Heart right ventricle (tissue), 16 donors: Measurements from ENCODE around the gene DYNC2LI1. TPM values are rescaled to one million over a fixed set of nuclear protein-coding genes. Genes with fewer than 3 reads are reported as not detected.

Source experiments
- ATAC-seq, 8 donors: fragments of 200-7000 bp; cut with Tn5 transposase; one replicate each; pipeline ENCODE4 v1.9.1; 2020; ENCODE audit warnings: mild to moderate bottlenecking in 8 of 8, moderate library complexity in 8 of 8, moderate number of reproducible peaks in 1 of 8
- DNase-seq, 2 donors: peaks; one replicate each; pipeline ENCODE4 v3.0.0-alpha.2; 2020
- H3K27ac ChIP-seq, 10 donors: fragments of 200-600 bp; sonication (generic) in 2 of 10; one replicate each; pipeline versions ENCODE4 v1.5.0 to v1.8.0; 2020 to 2022; ENCODE audit warnings: mild to moderate bottlenecking in 3 of 10
- H3K27me3 ChIP-seq, 7 donors: fragments of 200-600 bp; one replicate each; pipeline ENCODE4 v1.8.0; 2021 to 2022; ENCODE audit warnings: mild to moderate bottlenecking in 2 of 7
- H3K36me3 ChIP-seq, 9 donors: fragments of 200-600 bp; sonication (generic) in 1 of 9; one replicate each; pipeline versions ENCODE4 v1.5.0 to v1.8.0; 2020 to 2022; ENCODE audit warnings: mild to moderate bottlenecking in 2 of 9
- H3K4me1 ChIP-seq, 9 donors: fragments of 200-600 bp; sonication (generic) in 1 of 9; one replicate each; pipeline versions ENCODE4 v1.5.0 to v1.8.0; 2020 to 2022; ENCODE audit warnings: mild to moderate bottlenecking in 4 of 9
- H3K4me3 ChIP-seq, 10 donors: fragments of 200-600 bp; sonication (generic) in 2 of 10; one replicate each; pipeline versions ENCODE4 v1.5.0 to v1.8.0; 2020 to 2022; ENCODE audit warnings: mild to moderate bottlenecking in 7 of 10, moderate library complexity in 2 of 10
- H3K9me3 ChIP-seq, 11 donors: fragments of 200-600 bp in 10 of 11; sonication (generic) in 2 of 11; one replicate each; pipeline versions ENCODE4 v1.5.0 to v1.8.0; 2013 to 2022; ENCODE audit warnings: mild to moderate bottlenecking in 2 of 11, control low read depth in 1 of 11, moderate library complexity in 1 of 11
- CTCF ChIP-seq, 9 donors: fragments of 200-600 bp; sonication (generic) in 2 of 9; IDR thresholded peaks; one replicate each; pipeline versions ENCODE4 v1.5.0 to v1.8.0; 2021 to 2022; ENCODE audit warnings: antibody characterized with exemption in 9 of 9, mild to moderate bottlenecking in 5 of 9, moderate library complexity in 1 of 9
- WGBS, 2 donors: extraction: QIAGEN DNeasy Blood & Tissue Kit; methylation state at CpG; one replicate each; pipeline ENCODE4 v1.1.7; 2013; ENCODE audit warnings: inconsistent platforms in 1 of 2; 5-methylcytosine and 5-hydroxymethylcytosine counted together
- intact Hi-C, 10 donors: fragments of 100-400 bp; cut with DNase I; formaldehyde crosslinking; loops; one replicate each; pipeline versions ENCODE4 v1.11.1 to v1.14.2; 2022
- polyA plus RNA-seq, 2 donors: library from polyadenylated mRNA; stranded (reverse); fragments of 200-250 nt; gene quantifications; one replicate each; pipeline ENCODE4 v1.2.3, GENCODE V29; 2013
- total RNA-seq, 10 donors: library from RNA; stranded (reverse); fragmentation: NEBNext Ultra II Directional in 3 of 10; extraction: Animal tissue kit (Norgen Biotek cat#: 25700) in 3 of 10; gene quantifications; one replicate each; pipeline versions ENCODE4 v1.2.1 to v1.2.4, GENCODE V29; 2021 to 2023
- donor health status: Arrhythmogenic right ventricular cardiomyopathy.
- donor health status: ischemic (EF 13 %, LVEDD 7.1; RV severe dilation, severe dysfunction).
- donor health status: healthy with polysubstance abuse.
- donor health status: DM: no; HTN: yes; CAD: no.
- donor health status: DM: no; HTN: no; CAD: no.
- donor health status: ischemic (EF 25% LVEDD 6.9; RV normal size, moderate dysfunction).
- donor health status: ischemic (EF 25% LVEDD 5.7; RV mildly dilated, moderate dysfunction).
- donor health status: healthy.
- donor health status: DM: yes; HTN: yes; CAD: no.
- donor health status: Ischemic cardiomyopathy.
- donor health status: ischemic (EF 35%, LVEDD 5.7; RV mildly dilated, moderate dysfunction).
- donor health status: nonischemic (EF 11% LVEDD 7.7; RV severe dilation, severe dysfunction).
- donor health status: DM: yes; HTN: yes; CAD: no.
- donor health status: PGD.
- donor health status: ischemic (EF 29% LVEDD 5.4; RV normal size, mild dysfunction).
- donor health status: nonischemic (EF 23%, LVEDD 6.1; RV moderate dilation, normal function).

The DYNC2LI1 gene
- total and polyA plus RNA-seq, 12 donors = 4.8 to 13.8 (median 10.7) TPM

DNA sequence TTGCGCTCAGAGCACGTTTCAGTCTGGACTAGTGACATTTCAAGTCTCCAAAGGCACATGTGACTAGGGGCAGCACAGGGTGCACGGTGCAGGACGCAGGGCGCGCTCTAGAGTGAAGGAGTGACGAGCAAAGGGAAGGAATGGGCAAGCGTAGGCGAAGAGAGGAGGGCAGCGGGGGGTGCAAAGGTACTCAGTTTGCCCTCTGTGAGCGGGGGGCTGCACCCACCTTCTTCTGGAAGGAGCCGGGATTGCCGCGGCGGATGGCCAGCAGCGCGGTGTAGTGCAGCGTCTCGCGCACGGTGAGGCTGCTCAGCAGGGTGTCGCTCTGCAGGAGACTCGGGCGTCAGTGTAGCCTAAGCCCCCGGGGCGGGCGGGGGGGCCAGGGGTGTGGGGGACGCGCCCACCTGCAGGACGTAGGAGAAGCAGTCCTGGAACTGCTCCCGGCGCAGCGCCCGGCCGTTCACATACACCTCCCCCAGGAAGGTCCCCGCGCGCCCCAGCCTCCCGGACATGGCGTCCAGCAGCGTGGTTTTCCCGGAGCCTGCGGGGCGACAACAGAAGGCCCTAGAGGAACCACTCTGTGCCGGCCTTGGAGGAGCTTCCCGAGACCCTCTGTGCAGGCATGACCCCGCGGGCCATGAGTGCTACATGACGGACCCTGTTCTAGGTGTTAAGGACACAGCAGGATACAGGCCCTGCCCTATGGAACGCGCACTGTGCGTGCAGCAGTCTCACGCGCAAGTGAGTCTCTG, 57.9 kb downstream of the DYNC2LI1 start:
- Histone ChIP-seq H3K27me3 (peaks cover 11 to 46% (median 36%) of the 10 kb centered on the region in 7 donors), H3K36me3 (no peaks in the 10 kb centered on the region), H3K4me1 (peaks cover 0 to 6% (median 0%) of the 10 kb centered on the region in 9 donors), H3K27ac (no peak overlapping the region), H3K4me3 (peak overlapping the region in 8 of 10 donors; percentile 7 to 41 (median 33)), H3K9me3 (no peaks in the 10 kb centered on the region)
- TF ChIP-seq CTCF (IDR thresholded peaks at IDR 0.05) = no peak
- ATAC-seq = peak in 3 of 8 donors; percentile 37 to 65 (median 37)
- DNase-seq = no peak
- WGBS, 2 donors = 7 to 8% methylated on average over 54 of the region's 54 CpGs
- intact Hi-C loops = no loop called here

GRCh38 chr2:43832457-43832856, 58.6 kb downstream of the DYNC2LI1 start:
- ATAC-seq = no peak
- H3K27me3 ChIP-seq = peaks cover 11 to 46% (median 36%) of the 10 kb centered on the region in 7 donors

DNA sequence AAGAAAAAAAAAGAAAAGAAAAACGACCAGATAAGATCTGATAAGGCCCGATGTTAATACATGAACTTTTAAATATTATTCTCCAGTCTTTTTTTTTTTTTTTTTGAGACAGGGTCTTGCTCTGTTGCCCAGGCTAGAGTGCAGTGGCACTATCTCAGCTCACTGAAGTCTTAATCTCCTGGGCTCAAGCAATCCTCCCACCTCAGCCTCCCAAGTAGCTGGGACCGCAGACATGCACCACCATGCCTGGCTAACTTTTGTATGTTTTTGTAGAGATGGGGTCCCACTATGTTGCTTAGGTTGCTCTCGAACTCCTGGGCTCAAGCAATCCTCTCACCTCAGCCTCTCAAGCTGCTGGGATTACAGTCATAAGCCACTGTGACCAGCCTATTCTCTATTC, 63.2 kb downstream of the DYNC2LI1 start:
- intact Hi-C loops = no loop called here
- Histone ChIP-seq H3K27ac (no peak overlapping the region), H3K9me3 (no peaks in the 10 kb centered on the region), H3K4me3 (no peak overlapping the region), H3K27me3 (peaks cover 0 to 18% (median 11%) of the 10 kb centered on the region in 7 donors), H3K36me3 (no peaks in the 10 kb centered on the region), H3K4me1 (peaks cover 0 to under 1% (median 0%) of the 10 kb centered on the region in 9 donors)
- 75 to 80% methylated on average over 4 of the region's 4 CpGs for WGBS, 2 donors
- ATAC-seq (no peak), DNase-seq (no peak)
- no peak for TF ChIP-seq CTCF (IDR thresholded peaks at IDR 0.05)

More at GRCh38 chr2:43832457-43832856, 58.6 kb downstream of the DYNC2LI1 start:
- no peaks in the 10 kb centered on the region for H3K36me3 ChIP-seq
- no peak overlapping the region for H3K4me3 ChIP-seq
- no peak for TF ChIP-seq CTCF (IDR thresholded peaks at IDR 0.05)
- no peak overlapping the region for H3K27ac ChIP-seq
- no peak for DNase-seq
- WGBS, 2 donors = 62 to 65% methylated on average over 3 of the region's 3 CpGs
- peaks cover 0 to 6% (median 0%) of the 10 kb centered on the region in 9 donors for H3K4me1 ChIP-seq
- no peaks in the 10 kb centered on the region for H3K9me3 ChIP-seq
- intact Hi-C loops = no loop called here

DNA sequence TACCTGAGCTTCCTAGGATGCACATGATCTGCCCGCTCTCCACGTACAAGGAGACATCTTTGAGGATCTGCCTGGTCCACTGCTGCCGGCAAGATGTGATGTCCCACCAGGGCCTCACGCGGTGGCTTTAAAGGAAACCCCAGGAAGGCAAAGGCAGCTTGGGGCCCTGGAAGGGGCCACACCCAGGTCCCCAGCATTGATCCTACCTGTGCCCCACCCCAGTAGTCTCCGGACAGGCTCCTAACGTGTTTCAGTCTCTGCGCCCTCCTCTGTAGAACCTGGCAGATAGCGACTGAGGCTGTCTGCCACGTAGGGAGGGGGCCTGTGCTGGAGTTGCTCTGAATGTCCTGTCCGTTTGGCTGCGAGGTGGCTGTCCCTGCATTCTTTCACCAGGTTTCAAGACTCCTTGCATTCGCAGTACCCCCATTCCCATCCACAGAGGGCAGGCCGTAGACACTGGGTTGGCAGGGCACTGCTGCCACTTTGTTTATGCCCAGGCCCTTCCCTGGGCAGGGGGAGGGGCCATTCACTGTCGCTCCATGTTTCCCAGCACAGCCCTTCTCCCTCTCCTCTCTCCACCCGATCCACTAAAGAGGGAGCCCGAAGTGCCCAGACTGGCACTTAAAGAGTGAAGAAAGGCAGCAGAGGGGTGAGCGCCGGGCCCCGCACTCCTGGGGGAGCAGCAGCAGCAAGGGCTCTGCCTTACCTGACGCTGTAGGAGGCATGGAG, 64.2 kb downstream of the DYNC2LI1 start:
- intact Hi-C loops = no loop called here

More for the DNA sequence above, 64.2 kb downstream of the DYNC2LI1 start:
- ATAC-seq (no peak), DNase-seq (no peak)
- no peaks in the 10 kb centered on the region for H3K4me1 ChIP-seq
- peaks cover 0 to 15% (median 1%) of the 10 kb centered on the region in 7 donors for H3K27me3 ChIP-seq
- H3K36me3 ChIP-seq = no peaks in the 10 kb centered on the region
- 88 to 89% methylated on average over 21 of the region's 21 CpGs for WGBS, 2 donors
- no peak for TF ChIP-seq CTCF (IDR thresholded peaks at IDR 0.05)
- H3K4me3 ChIP-seq = no peak overlapping the region
- no peaks in the 10 kb centered on the region for H3K9me3 ChIP-seq
- H3K27ac ChIP-seq = no peak overlapping the region
